Measurements from ENCODE around the gene SPINK1. TPM values are rescaled to one million over a fixed set of nuclear protein-coding genes. Genes with fewer than 3 reads are reported as not detected.
"Not testable (repeated sequence)": the region's sequence is repeated elsewhere in the genome, so short reads cannot be mapped to it uniquely, and the experiment has no call there.

The SPINK1 gene
- polyA plus RNA-seq, 1 donor, result 49.5 TPM

DNA sequence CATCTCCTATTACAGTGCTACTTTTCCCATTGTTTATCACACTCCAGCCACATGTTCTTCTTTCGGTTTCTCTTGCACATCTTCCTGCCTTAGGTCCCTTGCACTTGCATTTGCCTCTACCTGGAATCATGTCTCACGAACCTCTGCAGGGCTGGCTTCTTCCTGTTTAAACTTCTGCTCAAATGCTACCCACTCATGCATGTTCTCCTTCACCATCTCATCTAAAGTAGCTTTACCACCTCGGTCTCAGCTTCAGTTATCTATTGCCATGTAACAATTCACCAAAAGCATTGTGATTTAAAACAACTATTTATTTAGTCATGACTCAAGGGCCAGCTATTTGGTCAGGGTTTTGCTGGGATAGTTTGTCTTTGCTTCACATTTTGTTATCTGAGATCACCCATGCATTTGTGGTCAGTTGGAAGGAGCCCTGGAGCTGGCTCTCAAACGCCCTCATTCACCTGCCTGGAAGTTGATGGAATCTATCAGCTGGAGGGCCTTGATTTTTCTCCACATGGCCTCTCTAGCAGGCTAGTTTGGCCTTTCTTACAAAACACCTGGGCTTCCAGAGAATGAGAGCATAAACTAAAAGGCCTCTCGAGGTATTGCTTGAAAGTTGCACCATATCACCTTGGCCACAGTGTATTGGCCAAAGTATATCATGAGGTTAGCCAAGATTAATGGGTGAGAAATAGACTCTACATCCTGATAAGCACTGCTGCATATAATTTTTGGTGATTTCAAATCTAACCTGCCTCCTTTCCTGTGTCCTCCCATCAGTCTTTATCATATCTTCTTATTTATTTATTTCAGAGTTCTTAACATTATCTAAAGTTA lies 21.4 kb downstream of the SPINK1 start:
- DNase-seq, result no peak

DNA sequence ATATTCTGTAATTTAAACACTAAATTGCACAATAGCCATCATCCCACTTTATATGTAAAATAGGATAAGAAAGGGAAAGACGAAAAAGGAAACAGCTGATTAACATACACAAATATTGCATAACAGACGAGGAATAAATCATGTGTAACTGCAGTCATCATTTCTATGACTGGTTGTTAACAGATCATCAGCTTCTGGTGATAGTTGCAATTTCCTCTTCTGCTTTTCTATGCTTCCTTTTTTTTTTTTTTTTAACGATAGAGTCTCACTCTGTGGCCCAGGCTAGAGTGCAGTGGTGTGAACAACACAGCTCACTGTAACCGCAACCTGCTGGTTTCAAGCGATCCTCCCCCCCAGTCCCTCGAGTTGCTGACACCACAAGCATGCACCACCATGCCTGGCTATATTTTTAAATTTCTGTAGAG lies 26.4 kb downstream of the SPINK1 start:
- DNase-seq, result no peak

DNA sequence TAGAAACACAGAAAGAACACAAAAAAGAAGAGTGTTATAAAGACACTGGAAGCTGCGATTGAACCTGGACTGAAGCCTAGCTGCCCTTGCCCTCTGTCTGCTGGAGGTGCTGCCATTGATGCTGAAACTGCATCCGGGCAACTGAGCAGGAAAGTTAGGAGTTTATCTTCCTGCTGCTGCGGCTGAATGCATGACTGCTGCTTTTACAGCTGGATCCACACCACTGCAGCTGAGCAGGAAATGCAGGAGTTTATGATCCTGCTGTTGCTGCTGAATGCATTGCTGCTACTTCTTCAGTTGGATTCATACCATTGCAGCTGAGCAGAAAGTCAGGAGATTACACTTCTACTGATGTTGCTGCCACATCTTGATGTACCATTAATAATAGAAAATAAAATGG lies 27.1 kb downstream of the SPINK1 start:
- DNase-seq, result peak; percentile 10

DNA sequence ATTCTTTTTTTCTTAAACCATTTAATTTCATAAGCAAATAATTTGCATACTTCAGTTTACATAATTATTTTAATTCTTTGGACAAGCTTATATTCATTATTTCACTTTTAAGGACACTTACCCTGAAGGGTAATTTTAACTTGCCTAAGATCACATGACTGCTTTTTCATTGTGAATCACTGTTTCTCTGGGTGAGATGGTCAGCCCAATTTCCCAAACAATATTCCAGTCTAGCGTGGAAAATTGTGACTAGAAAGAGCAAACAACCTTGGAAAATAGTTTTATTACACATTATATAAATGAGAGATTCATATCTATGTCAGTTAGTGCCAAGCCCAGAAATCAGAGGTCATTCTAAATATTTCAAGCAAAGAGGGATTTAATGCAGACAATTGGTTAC lies 27.5 kb downstream of the SPINK1 start:
- no peak for DNase-seq

DNA sequence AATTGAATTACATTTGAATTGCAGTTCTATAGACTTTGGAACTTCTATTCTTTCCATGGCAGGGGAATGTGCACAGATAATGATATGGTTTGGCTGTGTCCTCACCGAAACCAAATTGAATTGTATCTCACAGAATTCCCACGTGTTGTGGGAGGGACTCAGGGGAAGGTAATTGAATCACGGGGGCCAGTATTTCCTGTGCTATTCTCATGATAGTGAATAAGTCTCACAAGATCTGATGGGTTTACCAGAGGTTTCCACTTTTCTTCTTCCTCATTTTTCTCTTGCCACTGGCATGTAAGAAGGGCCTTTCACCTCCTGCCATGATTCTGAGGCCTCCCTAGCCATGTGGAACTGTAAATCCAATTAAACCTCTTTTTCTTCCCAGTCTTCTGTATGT lies 28.3 kb downstream of the SPINK1 start:
- DNase-seq, result not testable (repeated sequence)

DNA sequence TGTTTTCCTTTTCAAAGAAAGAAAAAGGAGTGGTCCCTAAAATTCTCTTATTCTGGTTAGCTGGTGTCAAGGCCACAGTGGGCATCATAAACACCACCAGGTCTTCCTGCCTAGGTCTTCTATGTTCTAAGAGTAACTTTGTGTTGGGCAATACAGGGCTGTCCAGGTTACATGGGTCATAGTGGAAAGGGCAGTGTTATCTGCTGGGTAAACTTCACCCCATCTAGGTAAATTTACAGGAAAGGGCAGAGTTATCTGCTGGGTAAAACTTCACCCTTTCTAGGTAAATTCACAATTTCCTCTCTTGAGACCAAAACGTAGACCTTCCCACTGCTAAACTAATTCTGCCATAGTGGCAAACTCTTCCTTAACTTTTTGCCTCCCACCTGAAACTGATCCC lies 30.0 kb downstream of the SPINK1 start:
- no peak for DNase-seq

DNA sequence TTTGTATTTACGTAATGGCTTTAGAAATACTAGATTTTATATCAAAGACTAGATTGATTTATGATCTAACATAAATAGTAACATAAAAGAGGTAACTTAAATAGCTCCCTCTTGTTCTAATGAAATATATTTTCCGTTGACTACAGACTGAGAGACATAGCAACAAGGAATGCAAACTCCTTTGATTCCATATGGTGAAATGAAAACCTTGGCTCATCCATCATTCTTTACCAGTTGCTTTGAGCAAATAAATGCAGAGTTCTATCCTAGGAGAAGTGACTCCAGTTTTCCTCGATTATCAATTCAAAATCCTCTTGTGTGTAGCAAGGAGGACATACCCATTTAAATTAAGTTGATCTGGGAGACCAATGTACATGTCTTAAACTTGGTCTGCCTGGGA lies 31.0 kb downstream of the SPINK1 start:
- no peak for DNase-seq

DNA sequence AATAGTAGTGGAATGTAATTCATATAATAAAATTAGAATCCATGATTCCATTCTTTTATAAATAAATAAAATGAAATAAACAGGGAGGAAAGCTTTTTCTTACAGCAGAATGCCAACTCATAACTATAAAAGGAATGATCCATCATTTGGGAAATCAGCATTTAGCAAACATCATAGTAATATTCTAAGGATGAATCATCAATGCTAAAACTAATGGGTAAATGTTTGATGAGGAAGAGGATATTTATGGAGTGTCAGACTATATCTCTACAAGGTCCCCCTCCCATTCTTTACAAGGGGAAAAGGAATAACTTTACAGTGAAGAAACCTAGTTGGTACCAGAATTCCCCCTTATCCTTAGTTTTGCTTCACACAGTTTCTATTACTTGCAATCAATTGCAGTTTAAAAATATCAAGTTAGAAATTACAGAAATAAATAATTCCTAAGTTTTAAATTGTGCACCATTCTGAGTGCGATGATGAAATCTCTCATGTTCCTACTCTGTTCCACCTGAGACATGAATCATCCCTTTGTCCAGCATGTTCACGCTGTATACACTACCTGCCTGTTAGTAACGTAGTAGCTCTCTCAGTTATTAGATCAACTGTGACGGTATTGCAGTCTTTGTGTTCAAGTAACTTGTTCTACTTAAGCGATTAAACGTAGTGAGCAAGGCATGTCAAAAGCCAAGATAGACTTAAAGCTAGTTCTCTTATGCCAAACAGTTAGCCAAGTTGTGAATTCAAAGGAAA lies 34.7 kb downstream of the SPINK1 start:
- no peak for DNase-seq

DNA sequence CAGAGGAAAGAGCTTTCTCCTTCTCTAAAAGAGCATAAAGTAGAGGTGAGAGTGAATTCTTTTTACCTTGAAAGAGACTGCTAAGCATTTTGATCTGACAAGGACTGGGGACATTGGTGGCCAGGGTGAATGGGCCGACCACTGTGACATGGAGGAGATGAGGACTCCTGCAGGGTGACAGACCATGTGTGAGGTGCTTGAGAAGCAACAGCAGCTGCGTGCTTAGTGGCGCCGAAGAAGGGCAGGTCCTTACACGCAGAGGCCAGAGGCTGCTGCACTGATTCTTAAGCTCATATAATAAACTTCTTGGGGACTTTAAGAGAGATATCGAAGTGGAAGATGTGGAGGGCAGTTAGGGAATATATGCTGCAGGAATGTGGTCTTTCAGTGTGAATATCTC lies 40.3 kb downstream of the SPINK1 start:
- no peak for DNase-seq

DNA sequence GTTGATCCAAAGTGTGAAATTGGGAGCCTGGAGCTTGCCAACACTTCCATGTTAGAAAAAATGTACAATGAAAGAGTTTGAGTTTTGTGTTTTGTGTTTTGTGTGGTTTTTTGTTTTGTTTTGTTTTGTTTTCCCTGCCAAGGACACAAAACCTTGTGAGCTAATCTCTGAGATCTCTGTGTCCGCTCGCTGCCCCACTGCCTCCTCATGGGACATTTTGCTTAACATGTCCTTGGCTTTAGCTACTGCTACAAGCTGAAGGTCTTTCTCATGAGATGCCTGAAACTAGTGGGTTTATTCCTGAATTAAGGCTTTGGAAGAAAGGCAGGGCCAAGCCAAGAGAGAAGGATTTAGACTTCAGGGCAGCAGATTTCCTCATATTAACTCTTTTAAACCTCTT lies 41.7 kb downstream of the SPINK1 start:
- DNase-seq, result no peak

DNA sequence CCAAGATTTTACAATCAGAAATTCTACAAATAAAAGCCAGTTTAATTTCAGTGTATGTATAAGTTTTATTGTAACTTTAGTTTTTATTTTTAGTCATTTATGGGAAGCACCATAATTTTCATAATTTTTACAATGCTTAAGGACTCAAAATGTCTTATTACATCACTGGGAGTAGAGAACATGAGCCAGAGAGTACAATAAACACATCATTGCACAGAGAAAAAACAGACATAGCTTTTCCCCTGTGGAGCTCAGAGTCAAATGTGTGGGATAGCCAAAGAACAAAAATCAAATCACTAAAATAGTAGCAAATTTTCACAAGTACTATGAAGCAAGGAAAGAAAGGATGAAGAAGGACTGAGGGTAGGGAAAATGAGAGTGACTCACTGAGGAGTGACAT lies 43.4 kb downstream of the SPINK1 start:
- no peak for DNase-seq

DNA sequence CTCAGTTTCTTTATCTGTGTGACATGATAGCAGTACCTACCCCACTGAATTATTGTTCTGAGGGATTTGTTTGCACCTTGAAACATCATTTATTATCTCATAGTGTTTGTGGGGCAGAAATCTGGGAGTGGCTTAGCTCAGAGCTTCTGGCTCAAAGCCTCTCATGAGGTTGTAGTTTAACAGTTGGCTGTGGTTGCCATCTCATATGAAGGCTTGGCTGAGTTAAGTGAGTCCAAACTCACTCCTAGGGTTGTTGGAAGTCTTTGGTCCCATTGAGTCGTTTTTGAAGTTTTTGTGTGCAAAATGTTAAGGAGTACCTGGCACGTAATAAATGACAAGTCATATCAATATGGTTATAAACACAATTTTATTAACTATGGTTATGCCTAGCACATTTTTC lies 45.3 kb downstream of the SPINK1 start:
- DNase-seq, result no peak

DNA sequence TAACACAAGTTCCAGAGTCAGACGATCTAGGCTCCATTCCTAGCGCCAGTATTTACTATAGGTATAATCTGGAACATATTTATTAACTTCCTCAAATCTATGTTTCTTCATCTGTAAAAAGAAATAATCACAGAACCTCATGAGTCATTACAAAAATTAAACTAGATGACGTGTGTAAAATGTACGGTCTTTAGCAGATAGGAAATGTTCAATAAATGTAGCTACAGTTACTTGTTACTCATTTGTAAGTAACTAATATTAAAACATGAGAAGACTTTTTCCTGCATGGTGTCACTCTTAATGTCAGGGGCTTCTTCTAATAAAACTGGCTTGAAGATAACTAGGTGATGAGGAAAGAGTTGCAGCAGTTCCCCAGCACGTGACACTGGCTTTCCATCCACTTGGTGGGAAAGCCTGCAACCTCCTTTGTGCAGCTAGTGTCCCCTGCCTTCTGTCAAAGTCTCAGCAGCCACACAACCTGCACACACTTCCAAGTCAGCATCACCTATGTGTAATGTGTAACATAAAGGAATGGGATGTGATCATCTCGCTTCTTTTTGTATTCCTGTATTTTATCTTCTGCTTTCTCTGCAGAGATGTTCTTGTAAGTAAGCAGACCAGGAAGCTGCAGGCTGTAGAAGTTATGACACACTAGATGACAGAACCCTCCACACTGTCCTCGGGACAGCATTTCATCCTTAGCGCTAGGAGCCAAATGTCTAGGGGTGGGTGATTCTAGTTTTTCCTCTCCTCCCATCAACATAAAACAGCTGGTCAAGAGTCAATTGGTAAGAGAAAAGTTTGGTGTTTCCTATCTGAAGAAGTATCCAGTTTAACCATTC lies 47.1 kb downstream of the SPINK1 start:
- DNase-seq, result no peak

DNA sequence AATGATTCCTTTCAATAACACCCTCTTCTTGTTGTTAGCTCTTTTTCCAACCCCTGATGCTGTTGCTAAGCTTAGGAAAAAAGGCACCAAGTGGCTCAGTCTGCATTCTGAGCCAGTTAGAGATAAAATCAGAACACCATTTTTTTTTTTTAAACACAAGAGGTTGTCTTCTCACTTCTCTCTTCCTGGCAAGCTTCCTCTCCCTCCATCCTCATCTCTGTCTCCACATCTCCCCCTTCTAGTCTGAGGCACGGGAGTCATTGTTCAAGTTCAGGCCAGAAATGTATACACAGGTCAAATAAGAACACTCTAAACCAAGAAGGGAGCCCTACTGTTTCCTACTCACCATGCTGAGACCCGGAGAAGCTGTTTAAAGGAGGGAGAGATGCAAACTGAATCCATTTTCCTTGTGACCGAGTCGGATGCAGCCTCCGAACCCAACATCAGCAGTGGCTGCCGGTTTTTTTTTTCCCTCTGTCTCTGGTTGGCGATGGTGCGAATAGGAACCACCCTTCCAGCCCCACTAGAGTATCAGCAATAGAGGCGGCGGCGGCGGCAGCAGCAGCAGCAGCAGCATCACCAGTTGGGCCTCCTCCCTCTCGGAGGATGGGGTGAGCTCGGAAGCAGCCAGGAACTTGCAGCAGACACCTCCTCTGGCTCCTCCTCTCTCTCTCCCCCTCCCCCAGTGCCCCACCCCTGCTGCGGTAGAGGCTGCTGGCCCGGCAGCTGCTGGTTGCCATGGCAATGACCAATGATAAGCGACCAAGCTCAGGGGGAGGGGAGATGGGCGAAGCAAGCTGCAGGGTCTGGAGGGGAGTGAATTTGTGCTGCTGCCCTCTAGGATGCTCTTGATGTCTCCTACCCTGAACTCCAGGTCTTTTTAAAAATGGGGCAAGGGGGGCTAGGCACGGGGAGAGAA lies 49.1 kb downstream of the SPINK1 start, which contains the start of gene JAKMIP2:
Gene JAKMIP2 (minus strand): TSS at position 619 of the 919 bp plus-strand sequence. CDS start 110,922 bp downstream, outside the sequence.
- DNase-seq, result peak; percentile 84

DNA sequence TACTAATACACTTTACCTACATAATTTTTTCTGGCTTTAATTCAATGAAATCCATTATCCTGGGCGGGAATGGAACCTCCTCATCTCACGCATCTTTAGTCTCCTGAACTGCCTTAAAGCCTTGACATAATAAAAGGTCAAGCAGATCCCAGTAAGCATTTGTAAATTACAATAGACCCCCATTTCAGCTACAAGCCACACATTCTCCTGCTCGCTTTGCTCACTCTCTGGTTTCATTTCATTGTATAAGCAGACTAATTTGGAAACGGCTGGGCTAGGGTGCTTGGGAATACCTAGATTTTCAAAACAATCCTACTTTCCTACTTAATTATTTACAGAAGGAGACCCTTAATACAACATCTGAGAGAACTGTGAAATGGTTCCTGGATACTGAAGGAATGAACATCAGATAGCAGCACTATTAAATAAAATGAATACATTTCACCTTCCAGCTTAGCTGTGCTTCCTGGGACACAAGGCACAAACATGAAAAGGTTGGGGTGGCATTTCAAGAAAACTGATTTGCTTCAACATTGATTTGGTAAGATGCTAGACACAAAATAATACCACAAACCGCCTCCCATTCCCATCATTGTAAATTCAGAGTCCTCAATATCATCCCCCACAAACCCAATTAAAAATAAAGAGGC lies 50.4 kb downstream of the SPINK1 start:
- DNase-seq, result no peak

DNA sequence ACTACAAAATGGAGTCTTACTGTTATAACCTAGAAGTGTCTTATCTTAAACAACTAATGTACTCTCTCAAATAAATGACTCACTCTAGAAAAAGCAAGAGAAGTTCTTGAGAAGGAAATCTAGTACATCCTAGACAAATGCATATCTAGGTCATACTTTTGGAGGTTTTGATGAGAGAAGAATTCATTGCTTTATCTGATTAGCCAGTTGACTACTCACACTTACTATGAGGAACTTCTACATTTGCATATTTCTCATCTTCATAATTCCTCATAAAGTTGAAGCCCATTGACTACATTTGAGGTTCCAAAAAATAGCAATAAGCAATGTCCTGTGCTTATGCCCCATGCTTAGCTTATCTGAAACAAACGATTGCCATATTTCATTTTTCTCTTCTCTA lies 51.8 kb downstream of the SPINK1 start:
- no peak for DNase-seq

DNA sequence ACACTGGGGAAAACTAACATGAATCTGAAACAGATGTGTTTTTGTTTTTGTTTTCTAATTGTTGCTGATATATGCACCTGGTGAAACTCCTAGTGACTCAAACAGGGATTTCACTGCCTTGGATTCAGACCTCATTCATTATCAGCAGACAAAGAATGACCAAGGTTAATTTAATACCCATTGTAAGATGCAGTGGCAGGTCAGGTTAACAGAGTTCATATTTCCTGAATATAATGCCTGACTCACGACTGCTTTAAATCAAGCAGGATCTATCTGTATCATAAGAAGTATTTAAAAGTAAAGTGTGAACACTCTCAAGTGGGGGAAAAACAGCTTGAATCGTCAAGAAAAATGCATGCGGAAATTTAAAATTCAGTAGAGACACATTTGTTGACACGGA lies 54.5 kb downstream of the SPINK1 start:
- DNase-seq, result no peak
